Stimulated activated CD4-positive, alpha-beta T cell treated with anti-CD3 and anti-CD28 coated beads, Interleukin-4, amount 100 ng/mL, for 48 hours (primary cell): ENCODE results near the gene GRK5.
"Not testable (repeated sequence)": the region's sequence is repeated elsewhere in the genome, so short reads cannot be mapped to it uniquely, and the experiment has no call there.

ENCODE experiments used
- DNase-seq, 2 donors: peaks; one replicate each; pipeline ENCODE4 v3.0.0-alpha.2; 2020; ENCODE audit warnings: low read depth in 2 of 2

Gene GRK5

DNA sequence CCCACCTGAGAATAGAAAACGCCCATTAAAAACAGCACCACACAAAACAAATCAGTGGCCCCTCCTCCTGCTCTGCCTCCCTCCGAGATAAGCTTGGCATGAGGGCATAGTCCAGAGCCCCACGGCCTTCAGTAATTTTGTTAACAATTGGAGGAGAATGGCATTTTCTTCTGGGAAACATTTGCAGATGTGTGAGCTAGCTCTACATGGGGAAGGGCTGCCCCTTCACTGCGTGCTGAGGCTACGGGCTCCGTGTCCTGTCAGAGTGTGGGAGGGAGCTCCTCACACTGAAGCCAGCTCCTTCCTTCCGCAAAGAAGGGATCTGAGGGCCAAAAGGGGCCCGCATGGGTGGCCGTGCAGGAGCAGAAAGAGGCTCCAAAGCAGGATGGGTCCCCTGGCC lies 15.2 kb downstream of the GRK5 start:
- no peak for DNase-seq

DNA sequence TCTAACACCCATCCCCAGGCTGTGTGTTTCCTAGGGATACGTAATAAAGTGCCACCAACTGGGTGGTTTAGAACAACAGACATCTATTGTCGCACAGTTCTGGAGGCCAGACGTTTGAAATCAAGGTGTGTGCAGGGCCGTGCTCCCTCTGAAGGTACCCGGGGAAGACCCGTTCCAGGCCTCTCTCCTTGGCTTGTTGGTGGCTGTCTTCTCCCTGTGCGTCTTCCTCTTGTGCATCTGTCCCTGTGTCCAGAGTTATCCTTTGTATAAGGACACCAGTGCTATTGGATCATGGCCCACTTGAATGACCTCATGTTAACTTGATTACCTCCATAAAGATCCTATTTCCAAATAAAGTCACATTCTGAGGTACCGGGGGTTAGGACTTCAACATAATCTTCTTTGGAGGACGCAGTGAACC lies 15.6 kb downstream of the GRK5 start:
- DNase-seq, result no peak

DNA sequence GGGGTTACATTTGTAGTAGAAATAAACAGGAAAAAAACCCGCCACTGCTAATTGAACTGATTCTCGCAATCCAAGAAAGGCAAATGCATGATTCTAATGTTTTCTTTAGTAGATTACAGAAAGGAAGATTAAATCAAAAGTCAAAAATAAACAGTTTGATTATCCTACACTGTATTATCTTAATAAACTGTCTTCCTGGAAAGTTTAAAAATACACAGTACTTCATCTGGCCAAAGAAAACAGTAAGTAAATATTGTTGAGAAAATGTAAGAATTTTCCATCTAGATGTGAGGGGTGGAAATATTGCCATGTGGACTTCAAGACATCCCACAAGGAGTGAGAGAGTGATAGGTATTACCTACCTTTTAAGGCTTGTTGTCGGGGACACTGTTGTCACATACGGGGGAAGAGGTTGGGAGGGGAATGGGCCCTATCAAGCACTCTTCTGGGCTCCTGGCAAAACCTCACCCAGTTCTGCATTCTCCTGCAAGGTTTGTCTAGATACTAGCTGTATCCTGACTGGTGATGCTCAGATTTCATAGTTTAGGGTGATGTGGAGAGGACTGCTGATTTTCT lies 17.8 kb downstream of the GRK5 start:
- no peak for DNase-seq

DNA sequence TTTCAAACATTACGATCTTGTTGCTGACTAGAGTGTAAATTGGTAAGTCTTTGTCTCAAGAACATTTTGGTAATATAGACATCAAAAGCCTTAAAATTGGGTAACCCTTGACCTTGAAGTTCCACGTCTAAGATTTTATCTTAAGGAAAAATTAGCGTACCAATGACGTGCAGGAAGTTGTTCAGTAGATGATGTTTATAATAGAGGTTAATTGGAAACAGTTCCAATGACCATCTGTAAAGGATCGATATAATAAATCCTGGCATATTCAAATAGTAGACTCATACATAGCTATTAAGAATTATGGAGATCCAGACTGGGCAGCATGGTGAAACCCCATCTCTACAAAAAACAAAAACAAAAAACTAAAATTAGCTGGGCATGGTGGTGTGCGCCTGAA lies 20.5 kb downstream of the GRK5 start:
- DNase-seq, result no peak

DNA sequence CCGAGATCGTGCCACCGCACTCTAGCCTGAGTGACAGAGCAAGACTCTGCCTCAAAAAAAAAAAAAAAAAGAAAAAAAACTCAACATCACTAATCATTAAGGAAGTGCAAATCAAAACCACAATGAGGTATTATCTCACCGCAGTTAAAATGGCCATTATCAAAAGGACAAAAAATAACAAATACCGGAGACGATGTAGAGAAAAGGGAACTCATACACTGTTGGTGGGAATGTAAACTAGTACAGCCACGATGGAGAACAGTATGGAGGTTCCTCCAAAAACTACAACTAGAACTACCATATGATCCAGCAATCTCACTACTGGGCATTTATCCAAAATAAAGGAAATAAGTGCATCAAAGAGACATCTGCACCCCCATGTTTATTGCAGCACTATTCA lies 24.3 kb downstream of the GRK5 start:
- DNase-seq, result no peak

DNA sequence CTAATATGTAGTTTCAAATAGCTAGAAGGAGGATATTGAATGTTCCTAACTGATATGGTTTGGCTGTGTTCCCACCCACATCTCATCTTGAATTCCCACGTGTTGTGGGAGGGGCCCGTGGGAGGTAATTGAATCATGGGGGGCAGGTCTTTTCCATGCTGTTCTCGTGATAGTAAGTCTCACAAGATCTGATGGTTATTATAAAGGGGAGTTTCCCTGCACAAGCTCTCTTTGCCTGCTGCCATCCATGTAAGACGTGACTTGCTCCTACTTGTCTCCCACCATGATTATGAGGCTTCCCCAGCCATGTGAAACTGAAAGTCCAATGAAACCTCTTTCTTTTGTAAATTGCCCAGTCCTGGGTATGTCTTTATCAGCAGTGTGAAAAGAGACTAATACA lies 25.1 kb downstream of the GRK5 start:
- DNase-seq, result not testable (repeated sequence)

DNA sequence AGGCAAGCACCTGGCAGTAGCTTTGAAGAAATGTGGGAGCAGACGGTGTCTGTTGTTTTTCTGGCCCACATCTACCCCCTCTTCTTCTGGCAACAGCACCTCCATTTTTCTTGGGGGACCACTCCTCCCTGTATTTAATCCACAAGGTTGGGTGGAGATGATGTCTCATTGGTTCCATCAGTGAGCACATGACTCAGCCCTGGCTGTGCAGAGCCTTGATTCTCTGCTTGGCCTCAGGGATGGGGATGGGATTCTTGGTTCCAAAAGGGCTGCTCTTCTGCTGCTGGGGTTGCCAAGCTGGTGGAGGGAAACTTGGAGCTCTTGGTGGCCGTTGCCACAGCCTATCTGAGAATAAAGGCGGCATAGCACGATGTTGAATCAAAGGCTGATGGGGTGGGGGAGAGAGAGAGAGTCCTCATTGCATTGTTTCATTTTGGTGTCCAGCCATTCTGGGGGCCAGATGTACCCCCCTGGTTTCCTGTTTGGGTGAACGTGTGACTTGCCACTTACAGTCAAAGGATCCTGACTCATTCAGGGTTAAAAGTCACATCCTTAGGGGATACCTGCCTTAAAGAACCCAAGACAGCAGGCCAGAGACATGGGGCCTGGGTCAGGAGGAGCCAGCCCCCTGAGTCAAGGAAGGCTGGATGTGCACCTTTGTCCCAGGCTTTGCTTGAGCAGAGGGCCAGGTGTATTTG lies 25.9 kb downstream of the GRK5 start:
- no peak for DNase-seq

DNA sequence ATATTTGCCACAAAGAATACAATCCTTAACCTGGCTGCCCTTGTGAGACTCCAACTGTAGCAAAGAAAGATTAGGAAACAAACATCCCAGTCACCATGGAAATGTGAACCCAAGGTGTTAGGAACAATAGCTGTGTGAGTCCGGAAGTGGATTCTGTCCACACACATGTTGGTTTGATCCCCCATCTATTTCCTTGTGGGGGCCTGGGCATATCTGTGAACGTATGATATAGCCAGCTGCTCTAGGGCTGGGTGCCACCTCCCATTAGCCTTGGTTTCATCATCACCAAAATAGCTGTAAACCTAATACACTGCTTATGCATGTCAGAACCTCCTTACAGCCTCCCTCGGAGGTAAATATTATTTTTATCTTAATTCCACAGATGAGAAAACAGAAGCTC lies 26.4 kb downstream of the GRK5 start:
- no peak for DNase-seq

DNA sequence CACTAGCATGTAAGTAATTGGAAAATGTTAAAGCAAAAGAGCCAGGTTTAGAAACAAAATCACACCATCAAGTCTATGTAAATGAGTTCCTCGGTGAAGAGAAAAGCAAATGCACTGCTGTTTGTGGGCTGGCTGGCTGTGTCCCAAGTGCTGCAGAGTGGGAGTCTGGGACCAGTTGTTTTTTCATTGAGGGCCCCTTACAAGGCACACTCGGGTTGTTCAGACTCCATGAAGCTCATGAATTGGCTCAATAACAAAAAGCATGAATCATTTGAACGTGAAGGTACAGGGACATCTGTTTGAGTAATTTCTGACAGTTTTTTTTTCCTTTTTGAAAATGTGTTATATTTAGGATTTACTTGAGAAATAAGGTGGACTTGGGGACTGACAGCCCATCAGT lies 28.0 kb downstream of the GRK5 start:
- DNase-seq, result no peak

DNA sequence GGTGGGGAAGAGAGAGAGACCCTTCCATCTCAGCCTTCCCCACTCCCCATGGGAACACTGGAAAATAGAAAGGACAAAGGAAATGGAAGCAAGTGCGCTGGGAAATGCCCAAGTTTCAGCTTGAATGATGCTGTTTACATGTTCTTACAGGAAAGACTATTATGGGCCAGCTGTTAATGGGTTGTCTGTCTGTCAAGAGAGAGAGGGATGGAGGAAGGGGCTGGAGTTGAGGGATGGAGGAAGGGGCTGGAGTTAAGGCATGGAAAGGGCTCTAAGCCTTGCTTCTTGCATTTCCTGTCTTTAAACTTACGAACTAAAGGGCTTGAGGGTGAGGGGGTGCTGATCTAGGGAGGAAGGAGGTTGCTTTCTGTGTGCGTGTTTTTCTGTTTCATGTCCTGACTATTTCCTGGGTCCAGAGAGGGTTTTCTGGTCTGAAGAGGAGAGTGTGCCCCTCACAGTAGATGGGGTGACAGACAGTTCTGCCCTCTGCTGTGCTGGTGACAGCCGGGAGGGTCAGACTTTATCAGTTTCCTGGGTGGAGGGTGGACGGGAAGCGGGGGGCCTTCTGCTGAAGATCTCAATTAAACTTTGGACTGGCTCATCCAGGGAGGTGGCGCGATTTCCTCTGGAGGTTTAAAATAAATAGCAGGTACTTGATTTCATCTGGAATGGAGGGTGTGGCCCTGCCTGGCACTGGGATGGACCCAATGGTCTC lies 30.5 kb downstream of the GRK5 start:
- no peak for DNase-seq

DNA sequence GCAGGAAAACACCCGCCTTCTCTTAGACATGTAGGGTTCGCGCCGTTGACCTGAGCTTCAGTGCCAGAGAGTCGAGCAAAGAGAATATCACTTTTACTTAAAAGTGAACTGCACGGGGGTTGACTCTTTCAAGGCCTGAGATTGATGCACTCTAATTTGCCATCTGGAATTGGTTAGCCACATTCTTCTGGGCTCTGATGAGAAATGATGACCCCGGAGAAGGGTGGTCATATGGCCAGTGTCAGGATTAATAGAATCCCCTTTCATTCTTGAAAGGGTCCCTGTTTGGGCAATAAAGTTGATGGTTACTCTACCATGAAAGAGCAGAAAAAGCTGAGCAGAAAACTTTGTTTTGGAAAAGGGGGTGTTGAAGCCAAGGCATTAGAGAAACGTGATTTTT lies 31.2 kb downstream of the GRK5 start:
- no peak for DNase-seq

DNA sequence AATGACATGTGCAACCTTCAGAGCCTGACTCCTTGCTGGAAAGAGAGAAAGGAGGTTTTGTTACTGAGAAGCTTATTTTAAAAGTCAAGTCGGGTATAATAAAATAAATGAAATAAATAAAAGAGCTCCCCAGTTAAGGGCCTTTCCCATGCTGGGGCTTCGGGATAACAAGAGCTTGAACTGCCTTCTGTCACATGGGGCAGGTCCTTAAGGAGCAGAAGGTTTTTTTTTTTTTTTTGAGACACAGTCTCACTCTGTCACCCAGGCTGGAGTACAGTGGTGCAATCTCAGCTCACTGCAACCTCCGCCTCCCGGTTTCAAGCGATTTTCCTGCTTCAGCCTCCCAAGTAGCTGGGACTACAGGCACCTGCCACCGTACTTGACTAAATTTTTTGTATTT lies 31.6 kb downstream of the GRK5 start:
- not testable (repeated sequence) for DNase-seq

DNA sequence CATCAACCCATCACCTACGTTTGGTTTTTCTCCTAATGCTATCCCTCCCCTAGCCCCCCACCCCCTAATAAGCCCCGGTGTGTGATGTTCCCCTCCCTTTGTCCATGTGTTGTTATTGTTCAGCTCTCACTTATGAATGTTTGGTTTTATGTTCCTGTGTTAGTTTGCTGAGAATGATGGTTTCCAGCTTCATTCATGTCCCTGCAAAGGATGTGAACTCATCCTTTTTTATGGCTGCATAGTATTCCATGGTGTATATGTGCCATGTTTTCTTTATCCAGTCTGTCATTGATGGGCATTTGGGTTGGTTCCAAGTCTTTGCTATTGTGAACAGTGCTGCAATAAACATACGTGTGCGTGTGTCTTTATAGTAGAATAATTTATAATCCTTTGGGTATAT lies 32.3 kb downstream of the GRK5 start:
- DNase-seq, result not testable (repeated sequence)

DNA sequence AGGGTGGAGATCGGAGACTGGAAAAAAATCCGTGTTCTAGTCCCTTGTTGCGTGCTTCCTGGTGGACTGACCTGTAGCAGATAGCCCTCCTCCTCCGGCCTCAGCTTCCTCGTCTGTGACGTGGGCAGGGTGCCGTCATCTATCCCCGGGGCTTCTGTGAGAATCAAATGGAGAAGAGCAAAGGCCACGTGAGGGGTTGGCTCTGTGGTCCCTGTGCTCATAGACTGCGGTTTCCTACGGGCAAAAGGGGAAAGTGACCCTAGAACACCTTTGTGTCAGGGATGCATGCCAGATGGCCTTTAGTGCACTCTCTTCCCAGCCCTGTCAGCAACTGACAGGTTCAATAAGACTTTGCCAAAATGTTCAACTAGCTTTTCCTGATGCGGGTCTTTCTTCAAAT lies 33.7 kb downstream of the GRK5 start:
- DNase-seq, result no peak

DNA sequence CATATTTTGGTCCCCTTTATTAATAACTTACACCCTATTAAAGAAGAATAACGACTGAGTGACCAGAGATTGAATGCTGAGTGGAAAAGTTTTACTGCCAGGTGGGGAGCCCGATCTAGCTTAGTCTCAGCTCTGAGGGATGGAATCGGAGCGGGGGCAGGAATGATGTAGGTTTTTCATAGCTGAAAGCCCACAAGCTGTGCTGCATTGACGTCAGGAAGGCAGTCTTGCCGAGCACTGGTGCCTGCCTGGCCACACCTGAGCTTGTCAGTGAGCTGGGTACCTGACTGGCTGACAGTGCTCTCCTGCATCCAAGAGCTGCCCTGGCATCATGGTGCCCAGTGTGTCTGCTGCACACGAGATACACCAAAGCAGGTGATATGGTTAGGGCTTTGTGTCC lies 34.8 kb downstream of the GRK5 start:
- no peak for DNase-seq

DNA sequence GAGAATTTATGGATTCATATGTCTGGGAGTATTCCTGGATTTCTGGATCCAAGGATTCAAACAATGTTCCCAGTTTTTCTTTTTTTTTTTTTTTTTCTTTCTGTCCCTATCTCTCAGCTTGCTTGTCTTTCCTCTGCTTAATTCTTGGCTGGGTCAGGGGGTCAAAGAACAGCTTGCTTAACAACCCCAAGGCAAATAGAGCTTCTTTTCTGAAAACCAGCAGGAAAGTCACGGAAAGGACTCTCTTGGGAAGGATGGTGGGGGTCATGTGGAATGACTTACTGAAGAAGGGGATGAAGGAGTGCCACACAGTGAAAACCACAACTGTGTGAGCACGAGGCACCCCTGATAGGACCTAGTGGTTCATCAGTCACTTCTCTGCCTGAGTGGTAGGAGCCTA lies 36.1 kb downstream of the GRK5 start:
- no peak for DNase-seq

DNA sequence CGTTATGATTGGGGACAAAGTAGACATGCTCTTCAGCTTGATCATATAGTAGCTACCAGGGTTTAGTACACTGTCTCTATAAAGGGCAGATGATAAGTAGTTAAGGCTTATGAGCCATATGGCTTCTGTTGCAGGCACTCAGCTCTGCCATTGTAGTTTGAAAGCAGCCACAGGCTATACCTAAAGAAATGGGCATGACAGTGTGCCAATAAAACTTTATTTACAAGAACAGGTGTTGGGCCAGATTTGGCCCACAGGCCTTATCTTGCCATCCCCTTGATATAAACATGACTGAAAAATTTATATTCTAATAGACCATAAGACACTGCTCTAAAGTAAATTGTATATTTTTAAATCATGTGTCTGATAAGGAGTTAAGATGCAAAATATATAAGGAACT lies 36.6 kb downstream of the GRK5 start:
- no peak for DNase-seq

DNA sequence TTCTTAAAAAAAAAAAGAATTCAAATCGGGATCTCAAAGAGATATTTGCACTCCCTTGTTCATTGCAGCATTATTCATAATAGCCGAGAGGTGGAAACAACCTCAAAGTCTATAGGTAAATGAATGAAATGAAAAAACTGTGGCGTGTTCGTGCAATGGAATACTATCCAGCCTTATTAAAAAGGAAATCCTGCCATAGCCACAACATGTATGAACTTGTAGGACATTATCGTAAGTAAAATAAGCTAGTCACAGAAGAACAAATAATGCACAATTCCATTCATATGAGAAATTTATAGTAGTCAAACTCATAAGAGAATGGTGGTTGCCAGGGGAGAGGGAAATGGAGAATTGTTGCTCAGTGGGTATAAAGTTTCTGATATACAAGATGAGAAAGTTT lies 37.9 kb downstream of the GRK5 start:
- DNase-seq, result no peak

DNA sequence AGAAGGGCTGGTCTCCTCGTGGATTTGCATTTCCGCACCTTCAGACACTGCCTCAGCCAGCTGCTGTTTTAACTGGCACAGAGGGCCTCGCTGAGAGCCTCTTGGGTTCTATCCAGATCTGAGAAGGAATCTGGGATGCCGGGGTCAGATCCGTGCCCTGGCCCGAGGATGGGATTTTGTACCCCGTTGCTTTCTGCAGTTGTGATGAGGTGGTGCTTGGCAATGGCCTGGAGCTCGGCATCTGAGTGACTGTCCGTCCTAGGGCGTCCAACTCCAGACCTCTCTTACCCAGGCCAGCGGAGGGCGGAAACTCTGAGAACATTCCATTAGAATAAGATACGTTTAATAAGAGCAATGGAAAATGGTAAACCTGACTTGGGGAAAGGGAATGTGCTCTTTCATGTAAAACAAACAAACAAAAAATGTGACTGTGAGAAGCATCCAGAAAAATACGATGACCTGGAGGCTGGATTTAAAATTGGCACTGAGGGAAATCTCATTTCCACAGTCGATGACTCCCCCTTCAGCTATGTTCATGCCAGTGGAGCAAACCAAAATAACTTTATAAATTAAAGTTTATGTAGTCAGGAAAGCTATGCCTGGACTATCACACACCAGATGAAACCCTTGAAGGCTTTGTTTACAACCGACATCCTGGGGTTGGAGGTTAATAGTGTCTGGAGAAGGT lies 39.6 kb downstream of the GRK5 start:
- no peak for DNase-seq

DNA sequence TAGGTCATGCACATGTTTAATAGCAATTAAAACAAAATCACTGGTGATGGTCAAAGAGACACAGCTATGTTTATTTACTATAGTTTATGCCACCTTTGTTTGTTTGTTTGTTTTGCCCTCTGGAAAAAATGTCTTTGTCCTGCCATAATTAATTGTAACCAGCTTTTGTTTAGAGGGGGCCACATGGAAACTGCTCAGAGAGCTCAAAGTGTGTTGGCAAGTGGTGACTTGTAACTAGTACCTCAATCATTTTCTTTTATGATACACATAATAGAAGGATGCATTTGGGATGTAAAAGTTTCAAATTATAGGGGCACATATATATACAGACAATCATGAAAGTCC lies 40.2 kb downstream of the GRK5 start:
- no peak for DNase-seq

DNA sequence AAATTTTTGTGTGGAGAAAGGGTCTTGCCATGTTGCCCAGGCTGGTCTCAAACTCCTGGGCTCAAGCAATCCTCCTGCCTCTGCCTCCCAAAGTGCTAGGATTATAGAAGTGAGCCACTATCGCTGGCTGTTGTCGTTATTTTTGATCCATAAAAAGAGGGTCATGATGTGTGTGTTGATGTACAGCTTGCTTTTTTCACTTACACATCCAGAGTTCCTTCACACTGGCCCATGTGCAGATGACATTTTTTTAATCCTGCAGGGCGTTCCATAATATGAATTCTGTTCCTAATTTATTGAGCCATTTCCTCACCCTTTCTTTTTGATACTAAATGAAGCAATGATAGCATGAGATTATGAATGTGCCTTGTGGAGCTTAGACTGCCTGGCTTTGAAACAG lies 40.8 kb downstream of the GRK5 start:
- no peak for DNase-seq

DNA sequence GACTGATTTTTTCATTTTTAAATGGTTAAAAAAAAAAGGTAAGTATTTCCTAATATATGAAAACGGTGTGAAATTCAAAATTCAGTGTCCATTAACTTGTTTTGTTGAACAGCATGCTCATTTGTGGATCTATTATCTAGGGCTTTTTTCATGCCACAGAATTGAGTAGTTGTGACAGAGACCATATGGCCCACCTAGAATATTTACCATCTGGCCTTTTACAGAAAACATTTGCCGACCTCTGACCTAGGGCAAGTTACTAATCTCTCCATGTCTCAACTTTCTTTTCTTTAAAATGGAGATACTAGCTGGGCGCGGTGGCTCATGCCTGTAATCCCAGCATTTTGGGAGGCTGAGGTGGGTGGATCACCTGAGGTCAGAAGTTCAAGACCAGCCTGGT lies 41.3 kb downstream of the GRK5 start:
- DNase-seq, result no peak
